ENCODE data around the gene SPTBN2. TPM values are rescaled to one million over a fixed set of nuclear protein-coding genes. Genes with fewer than 3 reads are reported as not detected.

Gene SPTBN2
- total RNA-seq, 3 donors from 2014 or later (not counting 1 experiment from before 2014, with no cell fraction given) = 1.1 TPM; not detected in 2

- 94% methylated on average over 15 of the region's 15 CpGs for WGBS (ENCODE audit: insufficient coverage)
- no peaks in the 10 kb centered on the region for H3K36me3 ChIP-seq (ENCODE audit: control insufficient read depth, insufficient read depth, low read length)
- intact Hi-C loops (cut with micrococcal nuclease) = no loop called here
- no peak overlapping the region for H3K27ac Mint-ChIP-seq
- H3K27me3 Mint-ChIP-seq (ENCODE audit: low read depth in 2 of 2) = no peaks in the 10 kb centered on the region
- no peaks in the 10 kb centered on the region for H3K36me3 Mint-ChIP-seq
- H3K9me3 ChIP-seq (ENCODE audit: control insufficient read depth, insufficient read depth, low read length) = no peaks in the 10 kb centered on the region
- TF ChIP-seq, protein P1, sequence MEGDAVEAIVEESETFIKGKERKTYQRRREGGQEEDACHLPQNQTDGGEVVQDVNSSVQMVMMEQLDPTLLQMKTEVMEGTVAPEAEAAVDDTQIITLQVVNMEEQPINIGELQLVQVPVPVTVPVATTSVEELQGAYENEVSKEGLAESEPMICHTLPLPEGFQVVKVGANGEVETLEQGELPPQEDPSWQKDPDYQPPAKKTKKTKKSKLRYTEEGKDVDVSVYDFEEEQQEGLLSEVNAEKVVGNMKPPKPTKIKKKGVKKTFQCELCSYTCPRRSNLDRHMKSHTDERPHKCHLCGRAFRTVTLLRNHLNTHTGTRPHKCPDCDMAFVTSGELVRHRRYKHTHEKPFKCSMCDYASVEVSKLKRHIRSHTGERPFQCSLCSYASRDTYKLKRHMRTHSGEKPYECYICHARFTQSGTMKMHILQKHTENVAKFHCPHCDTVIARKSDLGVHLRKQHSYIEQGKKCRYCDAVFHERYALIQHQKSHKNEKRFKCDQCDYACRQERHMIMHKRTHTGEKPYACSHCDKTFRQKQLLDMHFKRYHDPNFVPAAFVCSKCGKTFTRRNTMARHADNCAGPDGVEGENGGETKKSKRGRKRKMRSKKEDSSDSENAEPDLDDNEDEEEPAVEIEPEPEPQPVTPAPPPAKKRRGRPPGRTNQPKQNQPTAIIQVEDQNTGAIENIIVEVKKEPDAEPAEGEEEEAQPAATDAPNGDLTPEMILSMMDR (IDR thresholded peaks at IDR 0.05) = no peak
- H3K27me3 ChIP-seq (ENCODE audit: control insufficient read depth, insufficient read depth, low read length) = no peaks in the 10 kb centered on the region
- no peaks in the 10 kb centered on the region for H3K9me3 Mint-ChIP-seq
- H3K27ac ChIP-seq (ENCODE audit: low read length) = no peak overlapping the region
- H3K4me3 Mint-ChIP-seq = no peak overlapping the region
- ATAC-seq (no peak), DNase-seq (no peak)
- no peak overlapping the region for H3K4me3 ChIP-seq (ENCODE audit: low read length)
- peaks cover 0 to 5% of the 10 kb centered on the region in 2 donors for H3K4me1 Mint-ChIP-seq
- H3K4me1 ChIP-seq (ENCODE audit: control insufficient read depth, insufficient read depth, low read length) = no peaks in the 10 kb centered on the region
Observed at GRCh38 chr11:66700337-66700736, 28.7 kb downstream of the SPTBN2 start.

GRCh38 chr11:66698491-66698890 is 30.5 kb downstream of the SPTBN2 start:
- no peaks in the 10 kb centered on the region for H3K36me3 ChIP-seq (ENCODE audit: control insufficient read depth, insufficient read depth, low read length)
- H3K27me3 ChIP-seq (ENCODE audit: control insufficient read depth, insufficient read depth, low read length) = no peaks in the 10 kb centered on the region
- TF ChIP-seq, protein P1 (IDR thresholded peaks at IDR 0.05) = no peak
- no peaks in the 10 kb centered on the region for H3K9me3 Mint-ChIP-seq
- H3K27me3 Mint-ChIP-seq (ENCODE audit: low read depth in 2 of 2) = no peaks in the 10 kb centered on the region
- H3K4me1 Mint-ChIP-seq = peaks cover 0 to 16% of the 10 kb centered on the region in 2 donors
- no peak overlapping the region for H3K27ac Mint-ChIP-seq
- ATAC-seq = no peak
- WGBS (ENCODE audit: insufficient coverage) = 90% methylated on average over 9 of the region's 9 CpGs
- H3K36me3 Mint-ChIP-seq = no peaks in the 10 kb centered on the region
- no peak overlapping the region for H3K4me3 ChIP-seq (ENCODE audit: low read length)
- H3K27ac ChIP-seq (ENCODE audit: low read length) = no peak overlapping the region
- H3K9me3 ChIP-seq (ENCODE audit: control insufficient read depth, insufficient read depth, low read length) = no peaks in the 10 kb centered on the region
- intact Hi-C loops (cut with micrococcal nuclease) = no loop called here
- no peak for DNase-seq
- H3K4me3 Mint-ChIP-seq = no peak overlapping the region
- peaks cover 5% of the 10 kb centered on the region for H3K4me1 ChIP-seq (ENCODE audit: control insufficient read depth, insufficient read depth, low read length)

GRCh38 chr11:66697988-66698387 is 31.0 kb downstream of the SPTBN2 start:
- no peaks in the 10 kb centered on the region for H3K9me3 ChIP-seq (ENCODE audit: control insufficient read depth, insufficient read depth, low read length)
- Mint-ChIP-seq H3K4me1 (peaks cover 0 to 16% of the 10 kb centered on the region in 2 donors), H3K27ac (no peak overlapping the region), H3K9me3 (no peaks in the 10 kb centered on the region), H3K4me3 (no peak overlapping the region), H3K27me3 (ENCODE audit: low read depth in 2 of 2) (no peaks in the 10 kb centered on the region), H3K36me3 (no peaks in the 10 kb centered on the region)
- DNase-seq (no peak), ATAC-seq (no peak)
- TF ChIP-seq, protein P1 (IDR thresholded peaks at IDR 0.05) = no peak
- H3K27ac ChIP-seq (ENCODE audit: low read length) = no peak overlapping the region
- H3K4me3 ChIP-seq (ENCODE audit: low read length) = no peak overlapping the region
- H3K36me3 ChIP-seq (ENCODE audit: control insufficient read depth, insufficient read depth, low read length) = no peaks in the 10 kb centered on the region
- peaks cover 5% of the 10 kb centered on the region for H3K4me1 ChIP-seq (ENCODE audit: control insufficient read depth, insufficient read depth, low read length)
- intact Hi-C loops (cut with micrococcal nuclease) = no loop called here
- WGBS (ENCODE audit: insufficient coverage) = 87% methylated on average over 6 of the region's 6 CpGs
- no peaks in the 10 kb centered on the region for H3K27me3 ChIP-seq (ENCODE audit: control insufficient read depth, insufficient read depth, low read length)

DNA sequence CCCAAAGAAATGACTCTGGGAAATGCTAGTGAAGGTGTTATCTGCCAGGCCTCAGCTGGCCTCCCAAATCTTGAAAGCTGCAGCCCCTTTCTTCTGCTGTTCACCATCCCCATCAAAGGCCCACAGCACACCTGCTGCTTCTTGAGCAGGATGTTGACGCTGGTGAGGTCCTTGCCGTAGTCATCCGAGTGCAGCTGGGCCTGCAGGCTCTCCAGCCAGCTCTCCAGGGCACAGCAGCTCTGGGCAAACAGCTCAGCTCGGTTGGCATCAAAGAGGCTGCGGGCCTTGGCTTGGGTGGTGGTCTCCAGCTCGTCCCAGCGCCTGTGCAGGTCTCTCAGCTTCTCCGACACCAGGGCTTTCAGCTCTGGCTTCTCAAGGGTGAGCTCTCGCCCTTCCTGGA is 32.9 kb downstream of the SPTBN2 start:
- ATAC-seq (no peak), DNase-seq (no peak)
- Histone ChIP-seq H3K36me3 (ENCODE audit: control insufficient read depth, insufficient read depth, low read length) (no peaks in the 10 kb centered on the region), H3K27ac (ENCODE audit: low read length) (no peak overlapping the region), H3K9me3 (ENCODE audit: control insufficient read depth, insufficient read depth, low read length) (no peaks in the 10 kb centered on the region), H3K4me1 (ENCODE audit: control insufficient read depth, insufficient read depth, low read length) (peaks cover 5% of the 10 kb centered on the region), H3K27me3 (ENCODE audit: control insufficient read depth, insufficient read depth, low read length) (no peaks in the 10 kb centered on the region), H3K4me3 (ENCODE audit: low read length) (no peak overlapping the region)
- H3K36me3 Mint-ChIP-seq = no peaks in the 10 kb centered on the region
- WGBS (ENCODE audit: insufficient coverage) = 83% methylated on average over 9 of the region's 9 CpGs
- TF ChIP-seq, protein P1 (IDR thresholded peaks at IDR 0.05) = no peak
- H3K27ac Mint-ChIP-seq = no peak overlapping the region
- no peak overlapping the region for H3K4me3 Mint-ChIP-seq
- H3K4me1 Mint-ChIP-seq = peaks cover 0 to 11% of the 10 kb centered on the region in 2 donors
- no peaks in the 10 kb centered on the region for H3K9me3 Mint-ChIP-seq
- H3K27me3 Mint-ChIP-seq (ENCODE audit: low read depth in 2 of 2) = no peaks in the 10 kb centered on the region
- intact Hi-C loops (cut with micrococcal nuclease) = no loop called here
